ENCODE measurements around the gene TTC39A.

Gene TTC39A

GRCh38 chr1:51330331-51331201, at the start of gene TTC39A:
TTC39A (minus strand) TSS chr1:51330562; CDS start chr1:51330477, 85 bp downstream.
- no peak for DNase-seq

DNA sequence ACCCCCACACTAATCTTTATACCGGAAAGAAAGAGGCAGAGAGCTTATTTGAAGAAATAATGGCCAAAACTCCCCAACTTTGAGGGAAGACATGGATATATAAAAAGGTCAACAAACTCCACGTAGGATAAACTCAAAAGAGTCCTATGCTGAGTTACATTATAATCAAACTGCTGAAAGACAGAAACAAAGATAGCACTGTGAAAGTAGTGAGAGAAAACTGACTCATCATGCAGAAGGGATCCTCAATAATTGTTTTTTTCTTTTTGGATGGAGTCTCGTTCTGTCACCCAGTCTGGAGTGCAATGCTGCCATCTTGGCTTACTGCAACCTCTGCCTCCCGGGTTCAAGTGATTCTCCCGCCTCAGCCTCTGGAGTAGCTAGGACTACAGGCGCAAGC, 48.5 kb upstream of the TTC39A start:
- DNase-seq, result no peak

DNA sequence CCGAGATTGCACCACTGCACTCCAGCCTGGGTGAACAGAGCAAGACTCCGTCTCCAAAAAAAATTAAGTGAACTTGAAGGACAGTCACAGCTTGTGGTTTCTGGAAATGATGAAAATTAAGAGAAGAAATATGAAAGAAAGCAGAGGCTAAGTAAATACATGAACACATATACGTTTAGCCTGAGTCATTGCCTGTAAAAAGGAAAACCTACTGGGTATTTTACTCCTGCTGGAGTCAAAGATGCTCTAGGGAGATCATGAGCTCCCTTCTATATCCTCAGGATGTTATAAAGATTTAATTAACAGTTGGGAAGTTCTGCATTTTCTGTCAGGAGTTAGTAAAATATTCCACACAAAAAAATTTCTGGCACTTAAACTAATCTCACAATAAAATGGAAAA, 43.5 kb upstream of the TTC39A start:
- no peak for DNase-seq

- DNase-seq, result no peak
Measured at GRCh38 chr1:51372561-51372960, 42.2 kb upstream of the TTC39A start.

DNA sequence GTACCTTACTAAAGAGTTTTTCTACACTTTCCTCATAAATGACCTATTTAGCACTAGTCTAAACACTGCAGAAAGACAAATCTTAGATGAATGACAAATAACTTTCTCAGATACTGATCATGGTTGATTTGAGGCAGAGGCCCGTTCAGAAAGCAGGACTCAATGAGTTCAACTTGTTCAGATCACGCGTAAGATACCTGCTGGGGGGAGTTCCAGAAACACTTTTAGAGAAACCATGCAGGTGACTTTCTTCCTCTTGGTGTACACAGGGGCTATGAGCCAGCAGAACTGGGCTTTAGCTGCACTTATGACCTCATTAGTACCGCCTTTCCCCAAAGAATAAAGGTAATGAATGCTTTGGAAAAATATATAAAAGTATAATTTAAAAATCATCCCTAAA, 38.8 kb upstream of the TTC39A start:
- no peak for DNase-seq

DNA sequence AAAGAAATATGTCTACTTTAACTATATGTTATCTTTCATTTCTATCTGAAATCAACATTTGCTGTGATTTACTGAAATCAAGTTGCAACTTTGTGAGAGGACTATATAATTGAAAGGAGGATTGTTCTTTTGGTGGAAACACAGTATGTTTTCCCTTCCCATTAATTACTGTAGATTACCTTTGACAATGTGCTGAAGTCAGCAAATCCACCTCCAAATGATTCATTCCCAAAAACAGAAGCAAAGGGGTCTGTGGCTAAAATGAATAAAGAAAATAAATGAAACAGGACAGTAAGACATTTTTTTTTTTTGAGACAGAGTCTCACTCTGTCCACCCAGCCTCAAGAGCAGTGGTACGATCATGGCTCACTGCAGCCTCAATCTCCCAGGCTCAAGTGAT, 35.4 kb upstream of the TTC39A start:
- DNase-seq, result no peak

- no peak for DNase-seq
Measured at GRCh38 chr1:51359879-51360278, 29.5 kb upstream of the TTC39A start.

GRCh38 chr1:51355382-51355781, 25.0 kb upstream of the TTC39A start:
- no peak for DNase-seq

DNA sequence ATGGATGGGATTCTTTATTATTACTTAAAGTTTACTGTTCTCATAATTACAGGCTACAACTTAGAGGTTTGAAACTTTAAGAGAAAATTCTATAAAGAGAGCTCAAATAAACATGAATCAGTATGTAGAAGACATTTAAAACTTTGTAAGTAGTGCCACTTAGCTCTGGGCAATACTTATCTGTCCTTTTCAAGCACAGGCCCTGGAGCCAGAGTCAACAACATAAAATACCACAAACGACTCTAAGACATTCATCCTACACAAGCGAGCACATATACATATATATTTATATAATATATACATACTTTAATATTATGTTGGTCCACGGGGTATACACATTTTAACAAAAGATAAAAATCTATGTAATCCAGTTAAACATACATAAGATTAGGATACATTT, 24.1 kb upstream of the TTC39A start:
- DNase-seq, result no peak

DNA sequence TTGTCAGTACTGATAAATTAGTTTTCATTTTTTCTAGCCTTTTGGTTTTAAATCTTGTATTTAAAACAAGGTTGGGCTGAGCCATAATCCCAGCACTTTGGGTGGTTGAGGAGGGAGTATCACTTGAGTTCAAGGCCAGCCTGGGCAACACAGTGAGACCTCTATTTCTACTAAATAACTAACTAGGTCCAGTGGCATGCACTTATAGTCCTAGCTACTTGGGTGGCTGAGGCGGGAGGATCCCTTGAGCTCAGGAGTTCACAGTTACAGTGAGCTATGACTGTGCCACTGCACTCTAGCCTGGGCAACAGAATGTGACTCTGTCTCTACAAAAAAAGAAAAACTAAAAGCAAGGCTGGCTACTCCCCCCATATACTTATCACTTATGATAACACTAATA, 21.5 kb upstream of the TTC39A start:
- DNase-seq, result no peak

DNA sequence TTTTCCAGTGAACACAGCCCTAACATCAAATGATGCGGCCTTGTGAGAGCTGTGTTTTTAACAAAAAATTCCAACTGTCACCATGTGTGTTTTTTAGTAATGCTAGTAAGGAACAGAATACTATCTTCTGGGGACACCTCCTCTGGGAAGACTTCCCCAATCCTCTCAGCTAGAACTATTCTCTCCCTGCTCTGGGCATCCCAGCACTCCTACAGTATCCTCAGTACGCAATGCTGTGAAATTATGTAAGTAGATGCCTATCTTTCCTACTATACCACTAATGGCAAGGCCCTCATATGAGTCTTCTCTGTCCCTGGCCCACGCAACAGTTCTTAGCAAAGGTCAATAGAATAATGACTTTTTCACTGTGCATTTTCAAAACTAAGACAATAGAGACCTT, 19.5 kb upstream of the TTC39A start:
- DNase-seq, result no peak

DNA sequence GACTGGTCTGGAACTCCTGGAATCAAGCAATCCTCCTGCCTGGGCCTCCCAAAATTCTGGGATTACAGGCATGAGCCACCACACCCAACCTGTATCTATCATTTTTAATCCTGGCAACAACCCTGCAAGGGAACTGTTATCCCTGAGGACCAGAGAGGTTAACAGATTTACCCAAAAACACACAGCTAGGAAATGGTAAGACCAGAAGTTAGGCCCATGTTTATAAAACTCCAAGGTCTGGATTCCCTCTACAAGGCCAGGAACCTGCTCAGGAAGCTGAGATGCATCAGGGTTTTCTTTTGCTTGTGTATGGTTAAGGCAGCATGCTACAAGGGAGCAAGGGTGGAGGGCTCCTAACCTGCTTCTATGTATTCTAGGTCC, 17.8 kb upstream of the TTC39A start:
- DNase-seq, result no peak

- no peak for DNase-seq
Measured at GRCh38 chr1:51347398-51348146, 17.2 kb upstream of the TTC39A start.

GRCh38 chr1:51346086-51346942, 16.0 kb upstream of the TTC39A start:
- no peak for DNase-seq

- DNase-seq, result no peak
Measured at GRCh38 chr1:51345300-51345687, 14.9 kb upstream of the TTC39A start.

DNA sequence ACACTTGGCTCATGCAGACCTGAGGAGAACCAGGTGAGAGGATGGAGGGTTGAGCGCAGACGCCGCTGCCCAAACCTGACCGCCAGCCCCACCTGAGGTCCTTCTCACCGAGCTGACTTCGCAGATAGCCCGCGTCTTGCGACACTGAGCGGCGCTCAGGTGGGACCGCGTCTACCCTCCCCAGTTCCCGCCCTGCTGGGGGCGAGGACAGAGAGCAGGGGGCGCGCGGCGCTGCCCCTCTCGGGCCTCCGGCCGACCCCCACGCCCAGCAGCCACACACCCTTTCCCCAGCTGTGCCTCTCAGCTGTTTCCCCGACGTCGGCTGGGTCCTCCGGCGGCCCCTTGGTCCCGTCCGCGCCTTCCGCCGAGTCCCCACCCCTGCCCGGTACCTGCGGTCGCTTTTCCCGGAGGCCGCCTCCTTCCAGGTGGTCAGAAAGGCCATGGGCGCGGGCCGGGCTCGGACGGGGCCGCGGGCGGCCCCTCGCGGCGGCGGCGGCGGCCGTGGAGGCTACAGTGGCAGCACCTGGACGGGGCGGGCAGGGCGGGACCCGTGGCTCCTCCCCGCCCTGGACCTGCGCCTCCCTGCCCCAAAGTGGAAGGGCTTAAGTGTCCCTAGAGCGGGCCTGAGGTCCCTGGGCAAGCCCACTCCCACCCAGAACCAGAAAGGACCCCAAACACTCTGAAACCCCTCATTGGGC, 14.4 kb upstream of the TTC39A start:
- no peak for DNase-seq

DNA sequence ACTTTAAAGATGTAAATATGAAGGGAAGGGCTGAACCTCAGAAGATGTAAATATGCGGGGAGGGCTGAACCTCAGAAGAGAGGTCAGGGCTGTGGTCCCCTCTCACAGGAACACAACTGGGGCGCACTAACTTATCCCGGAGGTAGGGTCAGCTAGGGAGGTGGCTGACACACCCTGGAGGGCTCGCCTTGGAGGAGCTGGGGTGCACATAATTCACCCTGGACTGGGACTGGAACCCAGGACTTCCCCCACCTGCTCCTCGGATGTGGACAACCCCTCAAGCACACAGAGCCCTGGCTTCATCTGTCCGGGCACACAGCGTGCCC, 13.9 kb upstream of the TTC39A start:
- DNase-seq, result no peak

DNA sequence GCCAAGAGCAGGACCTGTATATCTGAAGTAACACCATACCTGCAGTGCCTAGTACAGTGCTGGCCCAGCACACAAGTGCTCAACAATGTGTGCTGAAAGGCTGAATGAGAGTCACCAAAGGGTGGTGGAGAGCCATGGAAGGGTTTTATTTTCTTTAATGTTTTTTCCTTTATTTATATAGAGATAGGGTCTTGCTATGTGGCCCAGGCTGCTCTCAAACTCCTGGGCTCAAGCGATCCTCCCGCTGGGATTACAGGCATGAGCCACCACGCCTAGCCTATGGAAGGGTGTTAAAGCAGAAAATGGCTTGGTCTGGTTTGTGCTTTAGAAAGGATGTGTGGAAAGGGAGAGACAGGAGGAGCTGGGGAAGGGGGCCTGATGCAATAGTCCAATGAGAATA, 13.3 kb upstream of the TTC39A start:
- no peak for DNase-seq

DNA sequence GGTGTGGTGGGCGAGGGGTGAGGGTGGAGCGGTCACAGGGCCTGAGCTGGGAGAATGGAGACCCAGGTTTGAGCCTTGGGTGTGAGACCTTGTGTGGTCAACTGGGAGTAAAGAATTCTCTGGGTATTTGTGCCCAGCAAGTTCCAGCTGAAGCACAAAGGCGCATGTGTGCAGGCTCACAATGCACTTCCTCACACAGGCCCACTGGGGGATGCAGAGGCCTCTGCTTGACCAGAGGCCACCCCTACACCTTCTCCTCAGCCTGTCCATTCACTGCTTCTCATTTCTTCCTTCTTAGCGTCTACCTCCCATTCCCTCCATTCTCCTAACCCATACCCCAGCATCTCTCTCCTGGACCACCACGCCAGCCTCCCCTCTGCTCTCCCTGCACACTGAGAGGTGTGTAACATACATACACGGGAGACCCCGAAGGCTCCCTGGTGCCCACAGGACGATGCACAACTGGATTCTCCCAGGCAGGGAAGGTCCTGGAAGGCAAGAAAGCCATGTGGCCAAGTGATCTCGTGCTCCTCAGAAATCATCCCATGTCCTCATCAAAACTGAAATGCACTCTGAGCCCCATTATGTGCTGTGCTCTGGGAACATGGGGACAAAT, 12.3 kb upstream of the TTC39A start:
- no peak for DNase-seq

- DNase-seq, result peak; percentile 68
Measured at GRCh38 chr1:51341876-51342496, 11.6 kb upstream of the TTC39A start.

- DNase-seq, result no peak
Measured at GRCh38 chr1:51340380-51340779, 10.0 kb upstream of the TTC39A start.

DNA sequence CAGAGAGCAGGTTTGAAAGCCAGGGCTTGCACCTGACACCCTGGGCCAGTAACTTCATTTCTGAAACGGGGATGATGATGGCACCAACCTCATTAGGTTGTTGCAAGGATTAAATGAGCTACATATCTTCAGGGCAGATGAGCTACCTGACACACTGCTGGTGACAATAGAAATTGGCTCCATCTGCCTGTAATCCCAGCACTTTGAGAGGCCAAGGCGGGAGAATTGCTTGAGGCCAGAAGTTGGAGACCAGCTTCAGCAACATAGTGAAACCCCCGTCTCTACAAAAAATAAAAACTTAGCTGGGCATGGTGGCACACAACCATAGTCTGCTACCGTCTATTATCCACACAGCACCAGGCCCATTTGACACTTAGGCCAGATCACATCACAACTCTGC, 6.3 kb upstream of the TTC39A start:
- DNase-seq, result no peak
